K562 (cell line): ENCODE results near the gene ITPRIP. TPM values are rescaled to one million over a fixed set of nuclear protein-coding genes. Genes with fewer than 3 reads are reported as not detected.

Source experiments
- ATF7 ChIP-seq: fragments of 450-650 bp; IDR thresholded peaks from 2 replicates; pipeline ENCODE4 v1.7.1; 2014; ENCODE audit warnings: mild to moderate bottlenecking, moderate library complexity
- DIDO1 ChIP-seq: fragments of 450-650 bp; IDR thresholded peaks from 2 replicates; pipeline ENCODE4 v1.6.1; 2016; ENCODE audit warnings: low read depth, missing biosample characterization, missing genetic modification characterization
- ETV1 ChIP-seq: fragments of 450-650 bp; conservative IDR thresholded peaks from 2 replicates; pipeline ENCODE4 v1.6.1; 2016; ENCODE audit warnings: missing genetic modification characterization, control low read depth, low read depth, missing compliant biosample characterization
- FOSL1 ChIP-seq: fragments of 200-800 bp; sonication (Bioruptor generic); conservative IDR thresholded peaks from 2 replicates; pipeline ENCODE4 v1.6.1; 2016; ENCODE audit warnings: missing genetic modification characterization, missing compliant biosample characterization
- NFIC ChIP-seq: fragments of 450-650 bp; IDR thresholded peaks from 2 replicates; pipeline ENCODE4 v1.6.1; 2017; ENCODE audit warnings: mild to moderate bottlenecking, inconsistent platforms
- NR2C1 ChIP-seq, 2 experiments: fragments of 450-650 bp; IDR thresholded peaks; 2 replicates each; pipeline ENCODE4 v1.6.1; 2017; ENCODE audit warnings: mild to moderate bottlenecking in 2 of 2, antibody characterized with exemption in 1 of 2, inconsistent platforms in 1 of 2, missing compliant biosample characterization in 1 of 2, missing genetic modification characterization in 1 of 2
- NUFIP1 ChIP-seq: fragments of 450-650 bp; IDR thresholded peaks from 2 replicates; pipeline ENCODE4 v1.6.1; 2018; ENCODE audit not compliant: partially characterized antibody
- POU5F1 ChIP-seq: fragments of 150-350 bp; IDR thresholded peaks from 2 replicates; pipeline ENCODE4 v1.6.1; 2014; ENCODE audit warnings: borderline replicate concordance, low read length, low read depth, mild to moderate bottlenecking; ENCODE audit not compliant: partially characterized antibody
- RBM15 ChIP-seq: fragments of 200-400 bp; formaldehyde crosslinking; IDR thresholded peaks from 2 replicates; pipeline ENCODE4 v1.6.1; 2018; ENCODE audit warnings: mild to moderate bottlenecking, low read length, moderate library complexity; ENCODE audit not compliant: insufficient read depth
- SMARCE1 ChIP-seq: fragments of 450-650 bp; IDR thresholded peaks from 2 replicates; pipeline ENCODE4 v1.7.1; 2016; ENCODE audit warnings: mild to moderate bottlenecking
- TOE1 ChIP-seq, 2 experiments: fragments of 450-650 bp in 1 of 2; sonication (generic) in 1 of 2; formaldehyde crosslinking in 1 of 2; IDR thresholded peaks; 2 replicates each; pipeline versions ENCODE4 v1.7.1 to v1.8.0; 2016 to 2022; ENCODE audit warnings: borderline replicate concordance in 2 of 2, mild to moderate bottlenecking in 2 of 2, antibody characterized with exemption in 1 of 2, inconsistent platforms in 1 of 2, low read depth in 1 of 2, missing genetic modification reagents in 1 of 2, moderate library complexity in 1 of 2
- U2AF1 ChIP-seq: fragments of 200-400 bp; formaldehyde crosslinking; optimal IDR thresholded peaks from 2 replicates; pipeline ENCODE3; 2017; ENCODE audit warnings: mild to moderate bottlenecking, low read depth, low read length, moderate library complexity
- XRCC5 ChIP-seq: fragments of 200-400 bp; formaldehyde crosslinking; IDR thresholded peaks from 2 replicates; pipeline ENCODE4 v1.6.1; 2017; ENCODE audit warnings: low read depth, mild to moderate bottlenecking, low read length
- ZC3H4 ChIP-seq: sonication (generic); formaldehyde crosslinking; IDR thresholded peaks from 2 replicates; pipeline ENCODE4 v1.9.0; 2021; ENCODE audit warnings: missing genetic modification reagents, borderline replicate concordance
- ZNF174 ChIP-seq: fragments of 250-450 bp; sonication (Bioruptor Pico); IDR thresholded peaks from 2 replicates; pipeline ENCODE4 v1.4.0; 2020; ENCODE audit warnings: mild to moderate bottlenecking
- ZNF398 ChIP-seq: fragments of 250-450 bp; sonication (Bioruptor Pico); IDR thresholded peaks from 2 replicates; pipeline ENCODE4 v1.8.0; 2021; ENCODE audit warnings: moderate library complexity, mild to moderate bottlenecking, inconsistent platforms
- ZNF408 ChIP-seq: fragments of 250-450 bp; sonication (Bioruptor Pico); IDR thresholded peaks from 2 replicates; pipeline ENCODE4 v1.4.0; 2020; ENCODE audit warnings: low read depth, mild to moderate bottlenecking, moderate library complexity
- ZNF589 ChIP-seq: fragments of 200-800 bp; sonication (Bioruptor generic); IDR thresholded peaks from 2 replicates; pipeline ENCODE4 v1.6.1; 2016; ENCODE audit warnings: low read depth, missing genetic modification characterization, missing compliant biosample characterization
- ZZZ3 ChIP-seq: fragments of 450-650 bp; IDR thresholded peaks from 2 replicates; pipeline ENCODE4 v1.6.1; 2016; ENCODE audit warnings: antibody characterized with exemption, mild to moderate bottlenecking, moderate library complexity
- polyA plus RNA-seq, 8 experiments: library from polyadenylated mRNA; depleted of rRNA in 4 of 8; stranded (reverse) in 5 of 8; unstranded in 3 of 8; fragments of >200 nt; fragmentation: Nextera tagmentation in 2 of 8; fragmentation: Illumina TruSeq in 1 of 8; extraction: Ambion mirVana in 2 of 8; extraction: Trizol in 1 of 8; gene quantifications; 2 replicates each; pipeline versions ENCODE4 v1.2.1 to v1.2.3, GENCODE V29; 2011 to 2014; ENCODE audit warnings: inconsistent platforms in 1 of 8, missing spikeins in 1 of 8
- total RNA-seq, 7 experiments: library from RNA; depleted of rRNA in 6 of 7; stranded (reverse); fragments of >200 nt in 6 of 7; fragmentation: Illumina TruSeq in 2 of 7; extraction: Trizol in 2 of 7; gene quantifications; 2 replicates each; pipeline versions ENCODE4 v1.2.1 to v1.2.3, GENCODE V29; 2011 to 2021; ENCODE audit warnings: low replicate concordance in 1 of 7

The ITPRIP gene
- total and polyA plus RNA-seq, 9 of the 15 experiments (the other 6 are each of a cell fraction or from before 2014, with no cell fraction given): 4.4 to 28.5 (median 10.9) TPM

- TF ChIP-seq SMARCE1 (peak; percentile 52; the same call in 1 of the 2 replicates), RBM15 (no peak), ZNF408 (CRISPR knock-in tag) (no peak), ZC3H4 (no peak), TOE1 (IDR thresholded peaks at IDR 0.05; ENCODE audit: borderline replicate concordance) (no peak), TOE1 (CRISPR knock-in tag; IDR thresholded peaks at IDR 0.05; ENCODE audit: borderline replicate concordance, low read depth) (no peak), DIDO1 (tag) (no peak), ETV1 (0 out of 2 replicates have a peak, but pooled peaks have one; percentile 13), FOSL1 (tag) (no peak), ZNF174 (CRISPR knock-in tag) (no peak), ATF7 (0 out of 2 replicates have a peak, but pooled peaks have one; percentile 15), NR2C1 (IDR thresholded peaks at IDR 0.05) (peak; percentile 33; the same call in 1 of the 2 replicates), NR2C1 (tag; IDR thresholded peaks at IDR 0.05) (peak; percentile 44; the same call in 1 of the 2 replicates), ZNF398 (no peak), ZNF589 (no peak), NUFIP1 (no peak), XRCC5 (no peak), ZZZ3 (no peak), POU5F1 (no peak), NFIC (peak; percentile 57), U2AF1 (no peak)
Observed at GRCh38 chr10:104332243-104333031, 5.8 kb downstream of the ITPRIP start (continued).
